GM12891 (cell line): ENCODE measurements around the gene ZBTB48.
"Not testable (repeated sequence)": the region's sequence is repeated elsewhere in the genome, so short reads cannot be mapped to it uniquely, and the experiment has no call there.

ENCODE experiments used
- DNase-seq: peaks from one replicate; pipeline ENCODE4 v3.0.0; 2011; ENCODE audit warnings: low spot score; ENCODE audit not compliant: insufficient read length
- FAIRE-seq: peaks from 2 replicates; lab custom pipeline; 2011; peaks lifted over from hg19 to GRCh38; lab: Jason Lieb, UNC
- PAX5 ChIP-seq: IDR thresholded peaks from 2 replicates; pipeline ENCODE4 v1.6.1; 2011; ENCODE audit warnings: low read length, moderate library complexity, mild to moderate bottlenecking; ENCODE audit not compliant: insufficient read depth, severe bottlenecking
- POLR2A ChIP-seq: IDR thresholded peaks from 2 replicates; pipeline ENCODE4 v1.6.1; 2011; ENCODE audit warnings: low read depth, low read length, control low read depth
- POLR2AphosphoS5 ChIP-seq: IDR thresholded peaks from 2 replicates; pipeline ENCODE4 v1.6.1; 2011; ENCODE audit warnings: low read depth, low read length, control low read depth
- POU2F2 ChIP-seq: IDR thresholded peaks from 2 replicates; pipeline ENCODE4 v1.6.1; 2011; ENCODE audit warnings: low read depth, mild to moderate bottlenecking, control low read depth, low read length, moderate library complexity
- SPI1 ChIP-seq: IDR thresholded peaks from 2 replicates; pipeline ENCODE4 v1.6.1; 2011; ENCODE audit warnings: low read depth, low read length, control low read depth
- TAF1 ChIP-seq: IDR thresholded peaks from 2 replicates; pipeline ENCODE4 v1.6.1; 2011; ENCODE audit warnings: low read depth, low read length, control low read depth

ZBTB48 gene

GRCh38 chr1:6597777-6598131 lies 18.0 kb downstream of the ZBTB48 start:
- no peak for FAIRE-seq
- TF ChIP-seq POU2F2 (no peak), SPI1 (no peak), POLR2AphosphoS5 (no peak)

GRCh38 chr1:6599141-6599975 lies 19.6 kb downstream of the ZBTB48 start:
- DNase-seq (no peak), FAIRE-seq (peak; percentile 57)
- TF ChIP-seq PAX5, result no peak
- no peak for TF ChIP-seq POU2F2
- TF ChIP-seq SPI1, result peak; percentile 73
- TF ChIP-seq TAF1, result no peak
- no peak for TF ChIP-seq POLR2AphosphoS5
- TF ChIP-seq POLR2A, result no peak

More at GRCh38 chr1:6597777-6598131, 18.0 kb downstream of the ZBTB48 start:
- no peak for DNase-seq

- FAIRE-seq, DNase-seq: not testable (repeated sequence)
These were observed 20.2 kb downstream of the ZBTB48 start for GRCh38 chr1:6599991-6600390.

- no peak for FAIRE-seq
- DNase-seq, result no peak
- no peak for TF ChIP-seq POU2F2
- no peak for TF ChIP-seq POLR2A
- no peak for TF ChIP-seq POLR2AphosphoS5
- TF ChIP-seq SPI1, result no peak
- no peak for TF ChIP-seq PAX5
- TF ChIP-seq TAF1, result no peak
These were observed 20.7 kb downstream of the ZBTB48 start for GRCh38 chr1:6600410-6601048.

- no peak for TF ChIP-seq SPI1
- TF ChIP-seq TAF1, result 0 out of 2 replicates have a peak, but pooled peaks have one; percentile 21
- TF ChIP-seq POU2F2, result no peak
- no peak for TF ChIP-seq PAX5
- TF ChIP-seq POLR2A, result 0 out of 2 replicates have a peak, but pooled peaks have one; percentile 26
- peak; percentile 64 for FAIRE-seq
- DNase-seq, result no peak
These were observed 21.5 kb downstream of the ZBTB48 start for GRCh38 chr1:6601049-6601922.

GRCh38 chr1:6601923-6602668 lies 22.3 kb downstream of the ZBTB48 start:
- FAIRE-seq (peak; percentile 87), DNase-seq (no peak)
- TF ChIP-seq POU2F2 (no peak), POLR2A (no peak), POLR2AphosphoS5 (0 out of 2 replicates have a peak, but pooled peaks have one; percentile 15), PAX5 (no peak), TAF1 (peak; percentile 52; the same call in 1 of the 2 replicates), SPI1 (peak; percentile 5; the same call in 1 of the 2 replicates)

- no peak for TF ChIP-seq PAX5
- peak; percentile 55 for TF ChIP-seq POLR2AphosphoS5
- TF ChIP-seq SPI1, result no peak
- TF ChIP-seq POU2F2, result no peak
- peak; percentile 15; the same call in 1 of the 2 replicates for TF ChIP-seq TAF1
- TF ChIP-seq POLR2A, result peak; percentile 73
- FAIRE-seq (no peak), DNase-seq (peak; percentile 82)
These were observed 23.0 kb downstream of the ZBTB48 start, which contains the start of gene KLHL21 for GRCh38 chr1:6602669-6603237. TSS of gene KLHL21 (minus strand) at chr1:6602869. CDS start at chr1:6602817, 52 bp downstream.

- TF ChIP-seq PAX5 (no peak), POU2F2 (no peak), POLR2A (no peak; the same call in 1 of the 2 replicates), POLR2AphosphoS5 (0 out of 2 replicates have a peak, but pooled peaks have one; percentile 34), SPI1 (no peak), TAF1 (peak; percentile 38; the same call in 1 of the 2 replicates)
- DNase-seq (no peak), FAIRE-seq (peak; percentile 64)
These were observed 23.6 kb downstream of the ZBTB48 start for GRCh38 chr1:6603238-6603914.
